IPS-11a (cell line): ENCODE measurements around the gene PPP1CB.
A peak's percentile ranks its signal among the peaks of the same experiment; 100 is the strongest.
"Not testable (repeated sequence)": the region's sequence is repeated elsewhere in the genome, so short reads cannot be mapped to it uniquely, and the experiment has no call there.

ENCODE experiments used
- H3K4me3 ChIP-seq: one replicate; pipeline ENCODE4 v1.5.1; 2013; ENCODE audit warnings: low read depth, low read length, control low read depth

PPP1CB gene

GRCh38 chr2:28772351-28772750 is 20.7 kb downstream of the PPP1CB start:
- no peak overlapping the region for H3K4me3 ChIP-seq

- H3K4me3 ChIP-seq, result no peak overlapping the region
Observed at GRCh38 chr2:28776471-28776870, 24.8 kb downstream of the PPP1CB start.

GRCh38 chr2:28778392-28778791 is 26.8 kb downstream of the PPP1CB start:
- no peak overlapping the region for H3K4me3 ChIP-seq

- H3K4me3 ChIP-seq, result no peak overlapping the region
Observed at GRCh38 chr2:28779001-28779400, 27.4 kb downstream of the PPP1CB start.

GRCh38 chr2:28780496-28780895 is 28.9 kb downstream of the PPP1CB start:
- no peak overlapping the region for H3K4me3 ChIP-seq

GRCh38 chr2:28782423-28782822 is 30.8 kb downstream of the PPP1CB start:
- no peak overlapping the region for H3K4me3 ChIP-seq

- H3K4me3 ChIP-seq, result not testable (repeated sequence)
Observed at GRCh38 chr2:28784570-28784969, 32.9 kb downstream of the PPP1CB start.

- H3K4me3 ChIP-seq, result no peak overlapping the region
Observed at GRCh38 chr2:28796620-28797019, 45.0 kb downstream of the PPP1CB start.

GRCh38 chr2:28801726-28802125 is 50.1 kb downstream of the PPP1CB start:
- no peak overlapping the region for H3K4me3 ChIP-seq

- no peak overlapping the region for H3K4me3 ChIP-seq
Observed at GRCh38 chr2:28802975-28803429, 51.4 kb downstream of the PPP1CB start.

GRCh38 chr2:28809927-28810326 is 58.3 kb downstream of the PPP1CB start:
- H3K4me3 ChIP-seq, result peak overlapping the region; percentile 4

GRCh38 chr2:28810384-28811285 is 59.0 kb downstream of the PPP1CB start, which contains the start of gene SPDYA:
Gene SPDYA, plus strand, starts transcription at chr2:28810834. Its CDS starts 5,181 bp downstream, at chr2:28816015.
- peak within 1 kb of the TSS; percentile 4 for H3K4me3 ChIP-seq

- H3K4me3 ChIP-seq, result no peak overlapping the region
Observed at GRCh38 chr2:28818053-28818452, 66.4 kb downstream of the PPP1CB start.

GRCh38 chr2:28821295-28821958 is 69.8 kb downstream of the PPP1CB start:
- H3K4me3 ChIP-seq, result no peak overlapping the region

GRCh38 chr2:28822036-28822435 is 70.4 kb downstream of the PPP1CB start:
- no peak overlapping the region for H3K4me3 ChIP-seq

GRCh38 chr2:28824207-28824606 is 72.6 kb downstream of the PPP1CB start:
- H3K4me3 ChIP-seq, result no peak overlapping the region

- H3K4me3 ChIP-seq, result no peak overlapping the region
Observed at GRCh38 chr2:28824870-28825269, 73.2 kb downstream of the PPP1CB start.

GRCh38 chr2:28828382-28828781 is 76.8 kb downstream of the PPP1CB start:
- no peak overlapping the region for H3K4me3 ChIP-seq

GRCh38 chr2:28833740-28834470 is 82.3 kb downstream of the PPP1CB start:
- H3K4me3 ChIP-seq, result no peak overlapping the region

- no peak overlapping the region for H3K4me3 ChIP-seq
Observed at GRCh38 chr2:28835781-28836180, 84.2 kb downstream of the PPP1CB start.

GRCh38 chr2:28838971-28839370 is 87.3 kb downstream of the PPP1CB start:
- no peak overlapping the region for H3K4me3 ChIP-seq
